ENCODE results near the gene ACE2.
"Not testable (repeated sequence)": the region's sequence is repeated elsewhere in the genome, so short reads cannot be mapped to it uniquely, and the experiment has no call there.

ACE2 gene

DNA sequence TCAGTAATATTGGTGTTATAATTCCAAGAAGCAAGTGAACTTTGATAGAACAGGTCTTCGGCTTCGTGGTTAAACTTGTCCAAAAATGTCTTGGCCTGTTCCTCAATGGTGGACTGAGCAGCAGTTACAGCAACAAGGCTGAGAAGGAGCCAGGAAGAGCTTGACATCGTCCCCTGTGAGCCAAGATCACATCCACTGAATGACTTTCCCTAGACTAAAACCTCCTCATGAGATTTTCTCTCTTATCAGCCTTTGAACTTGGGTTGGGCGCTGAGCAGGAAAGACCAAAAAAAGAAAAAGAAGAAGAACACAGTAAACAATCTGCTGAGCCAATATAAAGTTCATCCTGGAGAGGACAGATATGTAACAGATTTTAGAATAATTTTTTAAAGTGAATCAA is at the start of gene ACE2:
Gene ACE2 (minus strand): TSS at position 216 of the 400 bp plus-strand sequence. CDS start 49 bp downstream, at position 167.
- ChIA-PET POLR2A (no interaction called here), CTCF (no interaction called here)
- DNase-seq (ENCODE audit: extremely low spot score) = no peak
- TF ChIP-seq, protein P1, sequence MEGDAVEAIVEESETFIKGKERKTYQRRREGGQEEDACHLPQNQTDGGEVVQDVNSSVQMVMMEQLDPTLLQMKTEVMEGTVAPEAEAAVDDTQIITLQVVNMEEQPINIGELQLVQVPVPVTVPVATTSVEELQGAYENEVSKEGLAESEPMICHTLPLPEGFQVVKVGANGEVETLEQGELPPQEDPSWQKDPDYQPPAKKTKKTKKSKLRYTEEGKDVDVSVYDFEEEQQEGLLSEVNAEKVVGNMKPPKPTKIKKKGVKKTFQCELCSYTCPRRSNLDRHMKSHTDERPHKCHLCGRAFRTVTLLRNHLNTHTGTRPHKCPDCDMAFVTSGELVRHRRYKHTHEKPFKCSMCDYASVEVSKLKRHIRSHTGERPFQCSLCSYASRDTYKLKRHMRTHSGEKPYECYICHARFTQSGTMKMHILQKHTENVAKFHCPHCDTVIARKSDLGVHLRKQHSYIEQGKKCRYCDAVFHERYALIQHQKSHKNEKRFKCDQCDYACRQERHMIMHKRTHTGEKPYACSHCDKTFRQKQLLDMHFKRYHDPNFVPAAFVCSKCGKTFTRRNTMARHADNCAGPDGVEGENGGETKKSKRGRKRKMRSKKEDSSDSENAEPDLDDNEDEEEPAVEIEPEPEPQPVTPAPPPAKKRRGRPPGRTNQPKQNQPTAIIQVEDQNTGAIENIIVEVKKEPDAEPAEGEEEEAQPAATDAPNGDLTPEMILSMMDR (IDR thresholded peaks at IDR 0.05; ENCODE audit: control extremely low read depth, extremely low read depth, low read depth, missing control alignments) = no peak

DNA sequence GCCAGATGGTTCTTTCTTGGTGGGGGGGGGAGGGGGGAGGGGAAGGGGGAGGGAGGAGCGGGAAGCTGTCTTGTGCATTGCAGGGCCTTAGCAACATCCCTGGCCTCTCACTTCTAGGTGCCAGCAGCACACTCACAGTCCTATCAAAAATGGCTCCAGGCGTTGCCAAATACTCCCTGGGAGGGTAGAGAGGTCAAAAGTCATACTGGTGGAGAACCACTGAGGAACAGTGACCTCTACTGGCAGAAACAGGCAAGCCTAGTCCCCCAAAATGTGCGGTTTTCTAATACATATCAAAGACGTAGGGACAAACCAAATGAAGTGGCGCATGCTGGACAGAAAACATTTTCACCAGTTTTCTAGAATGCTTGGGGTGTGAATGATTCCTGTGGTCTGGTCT is 46.8 kb upstream of the ACE2 start:
- DNase-seq (ENCODE audit: extremely low spot score); POLR2A ChIA-PET; CTCF ChIA-PET: not testable (repeated sequence)

DNA sequence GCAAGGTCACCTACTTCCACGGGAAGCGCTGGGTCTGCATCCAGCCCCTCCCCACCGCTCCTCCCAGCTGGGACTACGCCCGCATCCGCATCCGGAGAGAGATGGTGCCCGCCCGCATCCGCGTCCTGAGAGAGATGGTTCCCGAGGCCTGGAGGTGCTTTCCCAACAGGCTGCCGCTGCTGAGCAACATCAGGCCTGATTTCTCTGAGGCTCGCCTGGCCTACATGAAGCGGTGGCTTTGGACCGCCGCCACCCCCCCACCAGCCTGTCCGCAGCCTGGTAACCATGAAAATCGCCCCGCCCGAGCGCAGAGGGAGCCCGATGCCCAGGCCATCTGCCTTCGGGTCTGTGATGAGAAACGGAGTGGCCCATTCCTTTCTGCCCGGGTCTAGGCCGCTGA is 45.8 kb upstream of the ACE2 start:
- TF ChIP-seq, protein P1 (IDR thresholded peaks at IDR 0.05; ENCODE audit: control extremely low read depth, extremely low read depth, low read depth, missing control alignments) = no peak
- no peak for DNase-seq (ENCODE audit: extremely low spot score)
- ChIA-PET POLR2A (no interaction called here), CTCF (no interaction called here)

DNA sequence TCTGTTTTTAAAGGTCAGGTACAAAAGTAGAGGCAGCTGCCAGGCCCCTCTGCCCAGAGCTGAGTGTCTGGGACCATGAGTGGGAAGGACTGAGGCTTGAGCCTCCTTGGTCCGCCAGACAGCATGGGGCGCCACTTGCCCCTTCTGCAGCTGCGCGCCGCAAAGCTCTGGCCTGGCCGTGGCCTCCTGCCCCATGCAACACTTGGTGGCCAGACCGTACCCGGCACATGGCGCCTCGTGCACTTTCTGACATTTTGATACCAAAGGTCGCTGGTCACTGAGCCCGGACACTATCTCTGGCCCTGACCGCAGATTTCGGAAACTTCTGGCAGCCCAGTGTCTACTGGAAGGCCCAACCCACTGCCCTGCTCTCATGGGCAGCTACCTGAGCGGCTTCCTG is 45.3 kb upstream of the ACE2 start:
- ChIA-PET CTCF (no interaction called here), POLR2A (no interaction called here)
- TF ChIP-seq, protein P1 (IDR thresholded peaks at IDR 0.05; ENCODE audit: control extremely low read depth, extremely low read depth, low read depth, missing control alignments) = no peak
- DNase-seq (ENCODE audit: extremely low spot score) = no peak

DNA sequence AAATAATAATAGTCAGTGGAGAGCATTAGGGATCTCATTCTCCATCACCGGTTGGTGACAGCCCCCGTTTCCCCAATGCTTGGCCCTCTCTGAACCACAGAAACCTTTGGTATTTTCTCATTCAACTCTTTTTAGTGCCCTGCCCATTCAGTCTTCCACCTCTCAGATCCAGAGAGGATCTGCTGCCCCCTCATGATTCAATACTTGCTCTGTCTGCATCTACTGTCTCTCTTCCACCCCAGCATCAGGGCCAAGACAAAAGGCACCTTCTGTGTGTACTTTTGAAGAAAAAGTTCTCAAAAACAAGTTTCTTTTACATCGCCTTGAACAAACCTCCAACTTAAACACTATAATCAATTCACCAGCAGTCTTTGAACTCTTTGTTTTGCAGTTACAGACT is 44.5 kb upstream of the ACE2 start:
- DNase-seq (ENCODE audit: extremely low spot score) = no peak

DNA sequence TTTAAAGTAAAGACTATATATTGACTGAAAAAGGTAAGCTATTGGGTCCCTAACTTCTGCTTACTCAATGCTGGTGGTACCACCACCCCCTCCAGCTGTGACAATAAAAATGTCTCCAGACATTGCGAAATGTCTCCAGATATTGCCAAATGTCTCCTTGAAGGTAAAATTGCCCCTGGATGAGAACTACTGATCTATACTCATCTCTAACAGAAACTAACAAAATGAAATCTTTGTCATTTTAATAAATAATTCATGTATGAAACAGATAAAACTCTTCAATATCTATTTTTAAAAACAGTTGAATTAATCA is 43.8 kb upstream of the ACE2 start:
- TF ChIP-seq, protein P1 (IDR thresholded peaks at IDR 0.05; ENCODE audit: control extremely low read depth, extremely low read depth, low read depth, missing control alignments) = no peak
- ChIA-PET CTCF (no interaction called here), POLR2A (no interaction called here)
- DNase-seq (ENCODE audit: extremely low spot score) = no peak

More for the DNA sequence above, 44.5 kb upstream of the ACE2 start:
- TF ChIP-seq, protein P1 (IDR thresholded peaks at IDR 0.05; ENCODE audit: control extremely low read depth, extremely low read depth, low read depth, missing control alignments) = no peak
- ChIA-PET POLR2A (no interaction called here), CTCF (no interaction called here)

DNA sequence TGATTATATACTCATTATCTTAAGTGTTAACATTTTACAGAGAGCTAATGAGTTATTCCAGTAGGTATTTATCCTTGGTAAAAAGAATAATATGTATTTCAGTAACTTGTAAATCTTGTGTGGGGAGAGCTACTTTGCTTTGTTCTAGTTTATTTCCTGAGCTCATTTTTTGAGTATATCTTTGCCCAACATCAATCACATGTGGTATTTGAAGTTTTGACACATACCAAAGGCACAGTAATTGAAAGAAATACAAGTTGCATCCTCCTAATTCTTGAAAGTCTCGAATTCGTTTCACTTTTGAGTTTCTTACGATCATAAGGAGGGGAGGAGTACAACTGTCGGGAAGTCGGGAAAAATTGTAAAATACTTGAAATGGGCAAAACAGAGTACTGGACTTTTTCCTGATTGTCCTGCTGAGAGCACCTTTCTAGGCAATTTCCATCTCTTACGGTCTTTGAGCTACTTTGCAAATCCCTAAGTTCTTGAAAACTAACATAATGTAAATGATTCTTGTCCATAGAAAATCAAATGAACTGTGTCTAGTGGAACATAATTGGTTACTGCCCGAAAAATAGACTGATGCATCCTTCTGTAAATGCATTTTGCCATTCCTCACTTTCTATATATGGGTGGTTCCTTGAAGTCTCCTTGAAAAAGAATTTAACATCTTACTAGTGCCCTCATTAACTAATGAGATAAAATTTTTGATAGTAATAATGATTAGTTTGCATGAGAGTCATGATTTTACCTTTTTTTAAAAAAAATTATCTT is 43.2 kb upstream of the ACE2 start:
- CTCF ChIA-PET = interaction anchor here (1.2 kb wide), 1 partner anchor 12 kb away, joined by 4 read pairs; no protein-coding TSS in a partner anchor
- TF ChIP-seq, protein P1 (IDR thresholded peaks at IDR 0.05; ENCODE audit: control extremely low read depth, extremely low read depth, low read depth, missing control alignments) = no peak
- no peak for DNase-seq (ENCODE audit: extremely low spot score)
- POLR2A ChIA-PET = no interaction called here
